Fibroblast of upper back skin (primary cell): ENCODE results near the gene ARHGAP44.

Experiments used
- DNase-seq: peaks from one replicate; pipeline ENCODE4 v3.0.0-alpha.2; 2013

ARHGAP44 gene

GRCh38 chr17:12996357-12996756 lies 207.1 kb downstream of the ARHGAP44 start:
- DNase-seq = no peak

- no peak for DNase-seq
These were observed 207.6 kb downstream of the ARHGAP44 start for GRCh38 chr17:12996941-12997340.

GRCh38 chr17:12998461-12998860 lies 209.2 kb downstream of the ARHGAP44 start:
- no peak for DNase-seq

- no peak for DNase-seq
These were observed 209.6 kb downstream of the ARHGAP44 start for GRCh38 chr17:12998874-12999273.

GRCh38 chr17:13000561-13000960 lies 211.3 kb downstream of the ARHGAP44 start:
- no peak for DNase-seq

- DNase-seq = no peak
These were observed 212.8 kb downstream of the ARHGAP44 start for GRCh38 chr17:13001991-13002615.

GRCh38 chr17:13002761-13003453 lies 213.6 kb downstream of the ARHGAP44 start:
- peak; percentile 72 for DNase-seq

GRCh38 chr17:13003454-13003851 lies 214.2 kb downstream of the ARHGAP44 start:
- no peak for DNase-seq

GRCh38 chr17:13003927-13004326 lies 214.6 kb downstream of the ARHGAP44 start:
- DNase-seq = no peak

DNA sequence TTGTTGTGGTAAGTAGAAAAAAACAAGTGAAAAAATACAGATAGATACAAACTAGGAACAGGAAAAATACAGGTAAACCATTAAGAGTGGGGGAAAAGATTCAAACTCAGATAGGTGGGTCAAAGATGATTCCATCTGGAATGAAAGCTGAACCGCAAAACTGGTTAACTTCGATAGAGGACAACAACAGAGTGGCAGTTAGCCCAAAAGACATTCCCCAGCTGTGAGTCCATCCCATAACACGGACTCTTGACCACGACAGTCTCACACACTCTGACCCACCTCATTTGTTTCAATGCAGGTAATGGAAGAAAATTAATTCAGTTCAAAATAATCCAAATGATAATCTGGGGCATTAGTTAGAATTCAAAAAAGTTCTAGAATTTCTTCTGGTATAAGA lies 215.0 kb downstream of the ARHGAP44 start:
- DNase-seq = peak; percentile 10

- no peak for DNase-seq
These were observed 216.2 kb downstream of the ARHGAP44 start for GRCh38 chr17:13005530-13005929.

DNA sequence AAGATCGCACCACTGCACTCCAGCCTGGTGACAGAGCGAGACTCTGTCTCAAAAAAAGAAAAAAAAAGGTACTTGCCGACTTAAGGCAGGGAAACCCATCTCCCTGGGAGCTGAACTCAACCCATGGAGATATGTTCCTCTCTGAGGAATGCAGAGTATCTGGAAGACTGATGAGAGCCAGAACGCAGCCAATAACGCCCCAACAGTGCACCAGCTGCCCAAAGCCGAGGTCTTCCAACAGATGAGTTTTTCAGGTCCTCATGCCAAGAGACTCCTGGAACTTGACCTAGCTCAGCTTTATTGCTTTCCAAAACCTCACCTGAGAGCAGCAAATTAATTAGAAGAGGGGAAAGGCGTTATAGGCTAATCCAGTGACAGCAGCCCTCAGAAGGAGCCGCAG lies 219.2 kb downstream of the ARHGAP44 start:
- DNase-seq = no peak

DNA sequence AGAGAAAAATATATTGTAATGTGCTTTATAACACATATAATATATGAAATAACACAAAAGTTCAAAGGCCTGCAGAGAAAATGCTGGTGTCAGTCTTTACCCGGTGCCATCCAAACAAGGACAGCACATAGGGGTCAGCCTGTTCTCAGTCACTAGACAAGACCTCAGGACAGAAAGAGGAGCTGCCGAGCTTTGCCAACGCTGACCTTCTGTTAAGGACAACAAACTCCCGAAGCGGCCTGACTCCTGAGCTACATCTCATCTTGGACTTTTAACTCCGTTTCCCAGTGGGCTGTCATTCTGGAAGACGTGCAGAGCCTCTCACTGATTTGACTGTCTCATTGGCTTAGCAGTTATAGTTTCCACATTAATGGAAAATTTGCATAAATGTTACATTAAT lies 221.7 kb downstream of the ARHGAP44 start:
- no peak for DNase-seq

DNA sequence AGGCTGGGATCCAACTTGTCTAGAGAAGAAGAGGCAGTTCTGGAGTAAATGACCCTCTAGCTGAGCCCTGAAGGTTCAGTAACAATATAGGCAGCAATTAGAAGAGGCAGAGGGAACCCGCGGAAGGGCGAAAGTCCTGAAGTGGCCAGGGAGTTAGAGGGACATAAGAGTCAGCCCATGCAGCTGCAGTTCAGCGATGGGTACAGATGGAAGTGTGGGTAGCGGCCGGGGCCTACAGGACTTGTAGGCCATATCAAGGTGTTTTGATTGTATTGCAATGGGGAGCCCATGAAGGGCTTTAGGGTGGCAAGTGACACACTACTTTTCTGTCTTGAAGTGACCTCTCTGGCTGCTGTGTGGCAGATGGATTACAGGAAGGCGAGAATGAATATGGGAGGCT lies 225.5 kb downstream of the ARHGAP44 start:
- no peak for DNase-seq

GRCh38 chr17:13016881-13017654 lies 227.8 kb downstream of the ARHGAP44 start:
- no peak for DNase-seq

- peak; percentile 99 for DNase-seq
These were observed 228.6 kb downstream of the ARHGAP44 start, which contains the start of gene ELAC2 for GRCh38 chr17:13017655-13018459. Gene ELAC2, minus strand, starts transcription at chr17:13018027. Its CDS starts 80 bp downstream, at chr17:13017947.

DNA sequence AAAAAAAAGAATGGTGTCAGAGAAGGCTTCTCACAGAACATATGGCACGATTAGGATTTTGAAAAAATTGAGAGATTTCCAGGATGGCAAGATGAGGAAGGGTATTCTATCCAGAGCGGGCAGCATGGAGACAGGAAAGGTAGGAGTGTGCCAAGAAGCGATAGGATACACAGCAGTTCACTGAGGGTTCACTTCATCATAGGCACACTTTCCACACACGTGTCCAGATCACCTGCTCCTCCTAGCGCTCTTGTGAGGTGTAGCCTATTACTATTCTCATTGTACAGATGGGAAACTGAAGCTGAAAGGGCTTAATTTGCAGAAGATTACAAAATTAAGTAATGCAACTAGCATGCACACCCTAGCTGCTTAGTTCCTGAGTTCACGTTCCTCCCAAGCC lies 234.7 kb downstream of the ARHGAP44 start:
- DNase-seq = no peak

DNA sequence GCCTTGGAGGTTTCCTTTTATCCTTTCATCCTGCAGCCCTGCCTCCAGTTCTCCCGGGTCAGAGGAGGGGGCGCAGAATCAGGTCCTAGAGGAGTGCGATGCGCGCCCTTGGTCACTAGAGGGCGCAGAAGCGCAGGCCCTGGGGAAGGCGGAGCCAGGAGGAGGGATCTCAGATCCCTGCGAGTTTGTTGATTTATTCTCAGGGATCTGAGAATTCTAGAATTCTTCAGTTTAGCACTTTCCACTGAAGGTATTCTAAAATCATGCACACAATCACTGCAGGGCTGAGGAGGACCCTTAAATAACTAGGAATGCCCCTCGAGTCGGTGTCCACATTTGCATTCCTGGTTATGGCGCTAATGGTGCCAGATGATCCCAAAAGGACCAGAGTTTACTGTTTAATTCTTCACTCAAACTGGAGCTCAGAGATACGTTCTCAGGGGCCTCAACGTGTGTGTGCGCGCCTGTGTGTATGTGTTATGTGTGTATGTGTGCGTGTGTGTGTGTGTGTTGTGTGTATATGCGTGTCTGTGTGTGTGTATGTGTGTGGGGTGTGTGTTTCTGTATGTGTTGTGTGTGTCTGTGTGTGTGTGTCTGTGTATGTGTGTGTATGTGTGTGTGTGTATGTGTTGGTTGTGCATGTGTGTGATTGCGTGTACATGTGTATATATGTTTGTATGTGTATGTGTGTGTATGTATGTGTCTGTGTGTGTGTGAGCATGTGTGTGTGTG lies 235.4 kb downstream of the ARHGAP44 start:
- DNase-seq = peak; percentile 54

DNA sequence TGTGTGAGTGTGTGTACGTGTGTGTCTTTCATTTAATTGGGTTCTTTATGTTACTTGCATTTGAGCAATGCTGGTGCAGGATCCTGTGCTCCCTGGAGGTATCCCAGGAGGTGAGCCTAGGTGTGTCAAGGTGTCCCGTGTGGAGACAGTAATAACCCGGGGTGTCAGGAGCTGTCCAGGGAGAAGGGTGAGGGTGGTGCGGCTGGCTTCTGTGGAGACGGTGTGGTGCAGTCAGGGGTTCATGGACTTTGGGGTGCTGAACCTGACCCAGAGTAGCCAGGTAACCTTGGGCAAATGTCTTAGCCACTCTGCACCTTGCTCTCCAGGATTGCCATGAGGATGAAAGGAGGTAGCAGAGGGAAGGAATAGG lies 235.9 kb downstream of the ARHGAP44 start:
- no peak for DNase-seq

GRCh38 chr17:13025687-13026086 lies 236.4 kb downstream of the ARHGAP44 start:
- DNase-seq = no peak

- DNase-seq = no peak
These were observed 237.9 kb downstream of the ARHGAP44 start for GRCh38 chr17:13027246-13027645.

DNA sequence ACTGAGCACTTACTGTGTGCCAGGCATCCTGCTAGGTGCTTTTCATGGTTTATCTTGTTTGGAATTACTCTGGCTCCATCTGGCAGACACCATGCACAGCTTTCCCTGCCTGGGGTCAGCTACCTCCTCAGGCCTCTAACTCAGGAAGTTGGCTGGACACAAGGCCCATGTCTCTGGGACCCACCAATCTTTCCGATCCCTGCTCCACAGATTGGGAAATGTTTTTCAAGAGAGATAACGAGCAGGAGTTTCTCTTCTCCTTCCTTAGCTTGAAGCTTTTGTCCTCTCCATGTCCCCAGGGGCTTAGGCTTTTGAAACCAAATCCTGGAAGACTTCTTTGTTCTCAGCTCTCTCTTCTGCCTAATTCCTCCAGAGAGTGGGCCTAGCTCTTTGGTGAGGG lies 240.0 kb downstream of the ARHGAP44 start:
- DNase-seq = no peak
